ENCODE measurements around the gene TSC2. TPM values are rescaled to one million over a fixed set of nuclear protein-coding genes. Genes with fewer than 3 reads are reported as not detected.

The TSC2 gene
- total RNA-seq, 1 experiment from 2014 or later, result 59.3 TPM

DNA sequence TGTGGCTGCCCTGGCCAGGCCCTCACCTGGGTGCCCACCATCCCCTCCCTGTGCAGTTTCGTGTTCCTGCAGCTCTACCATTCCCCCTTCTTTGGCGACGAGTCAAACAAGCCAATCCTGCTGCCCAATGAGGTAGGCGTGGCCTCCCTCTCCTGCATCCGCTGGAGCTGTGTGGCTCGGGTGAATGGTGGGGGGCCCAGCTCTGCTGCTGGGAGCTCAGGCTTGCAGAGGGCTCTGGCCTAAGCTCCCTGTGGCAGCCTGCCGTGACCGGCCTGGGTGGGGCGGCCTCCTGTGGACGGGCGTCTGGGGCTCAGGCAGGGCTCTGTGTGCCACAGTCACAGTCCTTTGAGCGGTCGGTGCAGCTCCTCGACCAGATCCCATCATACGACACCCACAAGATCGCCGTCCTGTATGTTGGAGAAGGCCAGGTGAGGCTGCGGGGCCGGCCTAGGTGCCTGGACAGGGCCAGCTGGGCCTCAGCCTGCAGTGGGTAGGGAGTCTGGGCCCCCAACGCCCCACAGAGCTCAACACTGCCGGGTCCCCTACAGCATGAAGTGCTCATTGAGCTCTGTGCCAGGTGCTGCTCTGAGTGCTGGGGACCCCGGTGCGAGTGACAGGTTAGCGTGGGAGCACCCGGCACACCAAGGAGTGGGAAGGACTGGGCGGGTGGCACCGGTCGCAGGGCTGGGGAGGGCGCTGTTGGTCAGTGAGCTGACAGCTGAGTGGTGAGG is 37.3 kb downstream of the TSC2 start:
- intact Hi-C loops (cut with micrococcal nuclease), result no loop called here
- no peak overlapping the region for H3K4me3 ChIP-seq (ENCODE audit: low read length)
- H3K27ac ChIP-seq (ENCODE audit: low read length), result no peak overlapping the region
- no peaks in the 10 kb centered on the region for H3K27me3 ChIP-seq (ENCODE audit: low read length)
- H3K4me1 ChIP-seq (ENCODE audit: insufficient read depth, low read length), result no peaks in the 10 kb centered on the region
- ChIA-PET CTCF (no interaction called here), POLR2A (ENCODE audit: unreplicated experiment) (no interaction called here)
- no peaks in the 10 kb centered on the region for H3F3A ChIP-seq (ENCODE audit: low read length, unreplicated experiment)
- H4K20me1 ChIP-seq (ENCODE audit: low read length), result no peaks in the 10 kb centered on the region
- no peaks in the 10 kb centered on the region for H3K9me2 ChIP-seq (replicated peaks; ENCODE audit: low read length)
- ATAC-seq, result no peak
- no peaks in the 10 kb centered on the region for H3K36me3 ChIP-seq (ENCODE audit: low read depth, low read length)
- no peak overlapping the region for H2AFZ ChIP-seq (ENCODE audit: low read length)
- TF ChIP-seq CTCF (conservative IDR thresholded peaks at IDR 0.05; ENCODE audit: low read depth, low read length) (no peak), EZH2 (IDR thresholded peaks at IDR 0.05; ENCODE audit: low read length, unreplicated experiment) (no peak), EZH2phosphoT487 (IDR thresholded peaks at IDR 0.05; ENCODE audit: borderline replicate concordance, low read length) (no peak)
- H3K4me2 ChIP-seq (ENCODE audit: low read length), result no peak overlapping the region
- H3K79me2 ChIP-seq (ENCODE audit: low read length), result no peaks in the 10 kb centered on the region
- no TSS peak for BruUV-seq (replicated peaks)
- H3K9ac ChIP-seq (ENCODE audit: low read length), result no peak overlapping the region
- DNase-seq, result no peak
- H3K9me3 ChIP-seq (ENCODE audit: low read length), result no peaks in the 10 kb centered on the region

- no peak overlapping the region for H3K4me3 ChIP-seq (ENCODE audit: low read length)
- no TSS peak for BruUV-seq (replicated peaks)
- no peak overlapping the region for H3K4me2 ChIP-seq (ENCODE audit: low read length)
- H3K36me3 ChIP-seq (ENCODE audit: low read depth, low read length), result no peaks in the 10 kb centered on the region
- intact Hi-C loops (cut with micrococcal nuclease), result no loop called here
- H3F3A ChIP-seq (ENCODE audit: low read length, unreplicated experiment), result no peaks in the 10 kb centered on the region
- TF ChIP-seq CTCF (conservative IDR thresholded peaks at IDR 0.05; ENCODE audit: low read depth, low read length), result no peak
- no peak for TF ChIP-seq EZH2 (IDR thresholded peaks at IDR 0.05; ENCODE audit: low read length, unreplicated experiment)
- no peak for TF ChIP-seq EZH2phosphoT487 (IDR thresholded peaks at IDR 0.05; ENCODE audit: borderline replicate concordance, low read length)
- ChIA-PET POLR2A (ENCODE audit: unreplicated experiment) (no interaction called here), CTCF (no interaction called here)
- no peaks in the 10 kb centered on the region for H4K20me1 ChIP-seq (ENCODE audit: low read length)
- DNase-seq, result no peak
- no peak overlapping the region for H3K27ac ChIP-seq (ENCODE audit: low read length)
- no peak; the same call in 1 of the 2 replicates for ATAC-seq
- no peaks in the 10 kb centered on the region for H3K79me2 ChIP-seq (ENCODE audit: low read length)
- no peaks in the 10 kb centered on the region for H3K9me3 ChIP-seq (ENCODE audit: low read length)
- H3K4me1 ChIP-seq (ENCODE audit: insufficient read depth, low read length), result 0 out of 2 replicates have a peak, but pooled peaks cover 2% of the 10 kb centered on the region
- H3K27me3 ChIP-seq (ENCODE audit: low read length), result no peaks in the 10 kb centered on the region
- H3K9me2 ChIP-seq (replicated peaks; ENCODE audit: low read length), result no peaks in the 10 kb centered on the region
- no peak overlapping the region for H2AFZ ChIP-seq (ENCODE audit: low read length)
- no peak overlapping the region for H3K9ac ChIP-seq (ENCODE audit: low read length)
Observed at GRCh38 chr16:2085669-2086068, 37.9 kb downstream of the TSC2 start.

- no peak overlapping the region for H3K4me3 ChIP-seq (ENCODE audit: low read length)
- CTCF ChIA-PET, result no interaction called here
- H3K27me3 ChIP-seq (ENCODE audit: low read length), result no peaks in the 10 kb centered on the region
- 0 out of 2 replicates have a peak, but pooled peaks cover 2% of the 10 kb centered on the region for H3K4me1 ChIP-seq (ENCODE audit: insufficient read depth, low read length)
- no peaks in the 10 kb centered on the region for H3K79me2 ChIP-seq (ENCODE audit: low read length)
- no peak overlapping the region for H3K4me2 ChIP-seq (ENCODE audit: low read length)
- H3F3A ChIP-seq (ENCODE audit: low read length, unreplicated experiment), result no peaks in the 10 kb centered on the region
- intact Hi-C loops (cut with micrococcal nuclease), result no loop called here
- no peaks in the 10 kb centered on the region for H4K20me1 ChIP-seq (ENCODE audit: low read length)
- POLR2A ChIA-PET (ENCODE audit: unreplicated experiment), result no interaction called here
- H3K9ac ChIP-seq (ENCODE audit: low read length), result no peak overlapping the region
- no TSS peak for BruUV-seq (replicated peaks)
- ATAC-seq (no peak), DNase-seq (no peak)
- no peak overlapping the region for H2AFZ ChIP-seq (ENCODE audit: low read length)
- H3K9me2 ChIP-seq (replicated peaks; ENCODE audit: low read length), result no peaks in the 10 kb centered on the region
- no peak overlapping the region for H3K27ac ChIP-seq (ENCODE audit: low read length)
- H3K36me3 ChIP-seq (ENCODE audit: low read depth, low read length), result no peaks in the 10 kb centered on the region
- H3K9me3 ChIP-seq (ENCODE audit: low read length), result no peaks in the 10 kb centered on the region
- TF ChIP-seq EZH2phosphoT487 (IDR thresholded peaks at IDR 0.05; ENCODE audit: borderline replicate concordance, low read length) (no peak), CTCF (conservative IDR thresholded peaks at IDR 0.05; ENCODE audit: low read depth, low read length) (no peak), EZH2 (IDR thresholded peaks at IDR 0.05; ENCODE audit: low read length, unreplicated experiment) (no peak)
Observed at GRCh38 chr16:2086106-2086742, 38.4 kb downstream of the TSC2 start.

All from PC-3 (cell line).